ENCODE results near the gene NOTCH1.

GRCh38 chr9:136556166-136556565, 10.3 kb upstream of the NOTCH1 start:
- TF ChIP-seq RAD21 (IDR thresholded peaks at IDR 0.05; ENCODE audit: low read length) (no peak), CTCF (conservative IDR thresholded peaks at IDR 0.05; ENCODE audit: low read depth, low read length) (no peak), FOS (IDR thresholded peaks at IDR 0.05; ENCODE audit: low read depth, low read length) (no peak), POLR2A (IDR thresholded peaks at IDR 0.05; ENCODE audit: low read depth, low read length) (no peak), BHLHE40 (IDR thresholded peaks at IDR 0.05; ENCODE audit: low read depth, low read length) (no peak), RFX5 (IDR thresholded peaks at IDR 0.05; ENCODE audit: low read depth, low read length) (no peak), CEBPB (IDR thresholded peaks at IDR 0.05; ENCODE audit: low read depth, low read length) (no peak), SMC3 (IDR thresholded peaks at IDR 0.05; ENCODE audit: low read depth, low read length) (no peak), MXI1 (IDR thresholded peaks at IDR 0.05; ENCODE audit: borderline replicate concordance, low read depth, low read length) (no peak)

Data from IMR-90 (cell line).